AG04449 (cell line): ENCODE data around the gene BCL2L14.

Experiments used
- CTCF ChIA-PET: fragments of 350-600 bp; formaldehyde crosslinking; extraction: SDS; loops from one replicate; lab custom pipeline; 2021; ENCODE audit warnings: antibody characterized with exemption; lab: Yijun Ruan, JAX
- POLR2A ChIA-PET: fragments of 400-600, 350-600 bp; formaldehyde crosslinking; extraction: SDS; loops from one replicate; lab custom pipeline; 2020; ENCODE audit warnings: antibody characterized with exemption, inconsistent platforms; lab: Yijun Ruan, JAX
- DNase-seq: peaks from one replicate; pipeline ENCODE4 v3.0.0-alpha.2; 2010; ENCODE audit warnings: low read depth, low spot score
- H3K4me3 ChIP-seq: 2 replicates; pipeline ENCODE4 v1.5.1; 2011; ENCODE audit warnings: low read depth, mild to moderate bottlenecking, control low read depth, low read length
- CTCF ChIP-seq: IDR thresholded peaks from one replicate; pipeline ENCODE4 v1.5.1; 2011; ENCODE audit warnings: mild to moderate bottlenecking, moderate library complexity, low read length, control low read depth, inconsistent platforms; ENCODE audit not compliant: insufficient read depth; ENCODE audit errors: missing control alignments

Gene BCL2L14

GRCh38 chr12:12070674-12071656 is at the start of gene BCL2L14:
Gene BCL2L14 (plus strand): TSS chr12:12070939. CDS start chr12:12079306, 8,367 bp downstream.
- POLR2A ChIA-PET: interaction anchor here (0.6 kb wide), 1 partner anchor 287 kb away, joined by 4 read pairs; no protein-coding TSS in a partner anchor
- CTCF ChIA-PET: interaction anchor here (0.6 to 1.8 kb wide), 4 partner anchors 11 to 264 kb away, joined by 3 to 6 read pairs (median 4); no protein-coding TSS in a partner anchor
- no peak for DNase-seq
- no peak within 1 kb of the TSS for H3K4me3 ChIP-seq
- TF ChIP-seq CTCF: no peak

- H3K4me3 ChIP-seq: no peak overlapping the region
- no peak for TF ChIP-seq CTCF
- CTCF ChIA-PET: interaction anchor here (1.1 to 3.5 kb wide), 3 partner anchors 11 to 442 kb away, joined by 6 to 15 read pairs (median 15); no protein-coding TSS in a partner anchor
- DNase-seq: no peak
- POLR2A ChIA-PET: no interaction called here
Measured at GRCh38 chr12:12022306-12022936, 48.3 kb upstream of the BCL2L14 start.

- no peak for DNase-seq
- ChIA-PET POLR2A (no interaction called here), CTCF (interaction anchor here (2.3 kb wide), 1 partner anchor 10 kb away, joined by 15 read pairs; no protein-coding TSS in a partner anchor)
- no peak overlapping the region for H3K4me3 ChIP-seq
- no peak for TF ChIP-seq CTCF
Measured at GRCh38 chr12:12023456-12023855, 47.3 kb upstream of the BCL2L14 start.

- ChIA-PET CTCF (interaction anchor here (1.0 to 5.3 kb wide), 2 partner anchors 8 to 444 kb away, joined by 4 to 25 read pairs; no protein-coding TSS in a partner anchor), POLR2A (no interaction called here)
- no peak for DNase-seq
- TF ChIP-seq CTCF: no peak
- H3K4me3 ChIP-seq: no peak overlapping the region
Measured at GRCh38 chr12:12024911-12025682, 45.6 kb upstream of the BCL2L14 start.

GRCh38 chr12:12025799-12026386 is 44.8 kb upstream of the BCL2L14 start:
- DNase-seq: no peak
- no peak for TF ChIP-seq CTCF
- ChIA-PET CTCF (interaction anchor here (5.3 kb wide), 1 partner anchor 445 kb away, joined by 25 read pairs; no protein-coding TSS in a partner anchor), POLR2A (no interaction called here)
- H3K4me3 ChIP-seq: no peak overlapping the region
